H1 (cell line): ENCODE data around the gene TIGD1. TPM values are rescaled to one million over a fixed set of nuclear protein-coding genes. Genes with fewer than 3 reads are reported as not detected.

Experiments
- CTCF ChIA-PET: fragments of 300-600 bp; sonication (Branson Sonifier 250); formaldehyde crosslinking; loops from one replicate; lab custom pipeline; 2021; ENCODE audit not compliant: partially characterized antibody; lab: Charles Lee
- POLR2A ChIA-PET: fragments of 300-600 bp; sonication (Branson Sonifier 250); formaldehyde crosslinking; loops from one replicate; lab custom pipeline; 2021; ENCODE audit warnings: inconsistent platforms; ENCODE audit not compliant: partially characterized antibody; lab: Charles Lee
- DNase-seq, 2 experiments: peaks; one replicate each; pipeline versions ENCODE4 v3.0.0 to v3.0.0-alpha.2; 2010 to 2022; ENCODE audit warnings: low spot score in 2 of 2, low read depth in 1 of 2, mixed read lengths in 1 of 2
- FAIRE-seq: peaks from 2 replicates; lab custom pipeline; 2011; peaks lifted over from hg19 to GRCh38; lab: Jason Lieb, UNC
- H2AFZ ChIP-seq: 2 replicates; pipeline ENCODE4 v1.8.1; 2012; ENCODE audit warnings: low read length, inconsistent platforms
- H2AK5ac ChIP-seq: 2 replicates; pipeline ENCODE4 v1.6.1; 2013; ENCODE audit warnings: low read depth, low read length
- H2BK120ac ChIP-seq: replicated peaks from 2 replicates; pipeline ENCODE3; 2013; ENCODE audit warnings: low read depth, low read length, inconsistent platforms
- H2BK12ac ChIP-seq: 2 replicates; pipeline ENCODE4 v1.6.1; 2013; ENCODE audit warnings: low read depth, low read length
- H2BK15ac ChIP-seq: 2 replicates; pipeline ENCODE4 v1.6.1; 2013; ENCODE audit warnings: low read length
- H2BK20ac ChIP-seq: 2 replicates; pipeline ENCODE4 v1.6.1; 2013; ENCODE audit warnings: low read length
- H2BK5ac ChIP-seq: 2 replicates; pipeline ENCODE4 v1.6.1; 2013; ENCODE audit warnings: low read depth, low read length
- H3K14ac ChIP-seq: 2 replicates; pipeline ENCODE4 v1.6.1; 2013; ENCODE audit warnings: inconsistent platforms; ENCODE audit not compliant: insufficient read length
- H3K18ac ChIP-seq: 2 replicates; pipeline ENCODE4 v1.6.1; 2013; ENCODE audit warnings: low read length; ENCODE audit errors: extremely low read depth
- H3K23ac ChIP-seq: 2 replicates; pipeline ENCODE4 v1.6.1; 2013; ENCODE audit warnings: inconsistent platforms; ENCODE audit not compliant: insufficient read length
- H3K23me2 ChIP-seq: 2 replicates; pipeline ENCODE4 v1.6.1; 2013; ENCODE audit warnings: low read depth, low read length
- H3K27ac ChIP-seq: 2 replicates; pipeline ENCODE4 v1.6.1; 2011; ENCODE audit warnings: low read depth, low read length, inconsistent platforms
- H3K27me3 ChIP-seq, 4 experiments: replicated peaks in 1 of 4; 1 replicate in 1 of 4; 2 replicates in 3 of 4; pipeline versions ENCODE4 v1.6.1 to v1.8.1; 2011 to 2013; ENCODE audit warnings: low read length in 3 of 4, mild to moderate bottlenecking in 3 of 4, inconsistent platforms in 2 of 4, mixed read lengths in 2 of 4, moderate library complexity in 1 of 4; ENCODE audit not compliant: control insufficient read depth in 3 of 4, insufficient read depth in 3 of 4; ENCODE audit errors: extremely low read depth in 1 of 4
- H3K36me3 ChIP-seq, 4 experiments: 2 replicates each; pipeline versions ENCODE4 v1.6.1 to v1.8.1; 2011 to 2013; ENCODE audit warnings: mild to moderate bottlenecking in 4 of 4, low read length in 3 of 4, moderate library complexity in 2 of 4, control low read depth in 1 of 4, inconsistent platforms in 1 of 4; ENCODE audit not compliant: insufficient read depth in 4 of 4, control insufficient read depth in 2 of 4
- H3K4ac ChIP-seq: replicated peaks from 2 replicates; pipeline ENCODE3; 2013; ENCODE audit warnings: low read length, low read depth, mixed read lengths, inconsistent platforms; ENCODE audit not compliant: insufficient read length
- H3K4me1 ChIP-seq, 4 experiments: replicated peaks in 1 of 4; 1 replicate in 1 of 4; 2 replicates in 3 of 4; pipeline versions ENCODE4 v1.6.1 to v1.8.1; 2011 to 2013; ENCODE audit warnings: low read length in 3 of 4, inconsistent platforms in 2 of 4, mixed read lengths in 1 of 4; ENCODE audit not compliant: insufficient read depth in 4 of 4, control insufficient read depth in 3 of 4
- H3K4me2 ChIP-seq, 2 experiments: 2 replicates each; pipeline versions ENCODE4 v1.6.1 to v1.8.1; 2011 to 2013; ENCODE audit warnings: low read depth in 2 of 2, low read length in 2 of 2, control low read depth in 1 of 2, inconsistent platforms in 1 of 2, mild to moderate bottlenecking in 1 of 2; ENCODE audit not compliant: insufficient read depth in 1 of 2
- H3K4me3 ChIP-seq, 4 experiments: fragments of 200-600, 300-600 bp in 1 of 4; sonication (generic), shearing (Covaris generic), sonication (Bioruptor Twin) in 1 of 4; 2 replicates each; pipeline versions ENCODE4 v1.5.1 to v1.8.1; 2011 to 2016; ENCODE audit warnings: low read length in 4 of 4, low read depth in 3 of 4, control low read depth in 2 of 4, inconsistent platforms in 2 of 4, mild to moderate bottlenecking in 2 of 4, mixed read lengths in 1 of 4, moderate library complexity in 1 of 4; ENCODE audit not compliant: insufficient read depth in 2 of 4; ENCODE audit errors: extremely low read depth in 1 of 4
- H3K56ac ChIP-seq: replicated peaks from 2 replicates; pipeline ENCODE3; 2013; ENCODE audit warnings: low read depth, mild to moderate bottlenecking, mixed read lengths, low read length, inconsistent platforms; ENCODE audit not compliant: insufficient read length
- H3K79me1 ChIP-seq: 2 replicates; pipeline ENCODE4 v1.6.1; 2013; ENCODE audit warnings: low read depth, low read length, control low read depth
- H3K79me2 ChIP-seq, 2 experiments: 2 replicates each; pipeline versions ENCODE4 v1.6.1 to v1.8.1; 2012 to 2013; ENCODE audit warnings: low read length in 2 of 2, mild to moderate bottlenecking in 2 of 2, inconsistent platforms in 1 of 2; ENCODE audit not compliant: insufficient read depth in 2 of 2, control insufficient read depth in 1 of 2
- H3K9ac ChIP-seq, 4 experiments: replicated peaks in 1 of 4; 1 replicate in 1 of 4; 2 replicates in 3 of 4; pipeline versions ENCODE4 v1.6.1 to v1.8.1; 2011 to 2013; ENCODE audit warnings: low read depth in 3 of 4, low read length in 3 of 4, control low read depth in 2 of 4, mild to moderate bottlenecking in 2 of 4, moderate library complexity in 2 of 4, inconsistent platforms in 1 of 4; ENCODE audit errors: extremely low read depth in 1 of 4
- H3K9me3 ChIP-seq, 2 experiments: 2 replicates each; pipeline versions ENCODE4 v1.6.1 to v1.8.1; 2012 to 2013; ENCODE audit warnings: mild to moderate bottlenecking in 2 of 2, moderate library complexity in 2 of 2, control low read depth in 1 of 2, inconsistent platforms in 1 of 2, low read depth in 1 of 2, low read length in 1 of 2, mixed read lengths in 1 of 2; ENCODE audit not compliant: insufficient read depth in 2 of 2
- H4K20me1 ChIP-seq, 2 experiments: replicated peaks in 1 of 2; 2 replicates each; pipeline versions ENCODE3 to v1.8.1; 2011 to 2013; ENCODE audit warnings: inconsistent platforms in 2 of 2, low read length in 2 of 2, mild to moderate bottlenecking in 1 of 2; ENCODE audit not compliant: insufficient read depth in 2 of 2, control insufficient read depth in 1 of 2
- H4K5ac ChIP-seq: 2 replicates; pipeline ENCODE4 v1.6.1; 2013; ENCODE audit warnings: low read length, low read depth, mixed read lengths, inconsistent platforms; ENCODE audit not compliant: insufficient read length
- H4K8ac ChIP-seq: 2 replicates; pipeline ENCODE4 v1.8.0; 2013; ENCODE audit warnings: mild to moderate bottlenecking, moderate library complexity, low read length, inconsistent platforms; ENCODE audit not compliant: insufficient read depth; ENCODE audit errors: extremely low read depth
- H4K91ac ChIP-seq: replicated peaks from 2 replicates; pipeline ENCODE3; 2013; ENCODE audit warnings: low read length, mixed read lengths, inconsistent platforms; ENCODE audit not compliant: insufficient read length
- CHD1 ChIP-seq: IDR thresholded peaks from 2 replicates; pipeline ENCODE4 v1.6.1; 2012; ENCODE audit warnings: low read depth, low read length, improper control_type of control experiment
- RBBP5 ChIP-seq: IDR thresholded peaks from 2 replicates; pipeline ENCODE4 v1.7.1; 2012; ENCODE audit warnings: low read depth, mild to moderate bottlenecking, inconsistent platforms, low read length, moderate library complexity, borderline replicate concordance
- SIN3A ChIP-seq, 2 experiments: IDR thresholded peaks in 1 of 2; conservative IDR thresholded peaks in 1 of 2; 2 replicates each; pipeline ENCODE4 v1.6.1; 2011 to 2012; ENCODE audit warnings: low read length in 2 of 2, improper control_type of control experiment in 1 of 2, low read depth in 1 of 2, mild to moderate bottlenecking in 1 of 2
- SIX5 ChIP-seq: IDR thresholded peaks from 2 replicates; pipeline ENCODE4 v1.6.1; 2011; ENCODE audit warnings: mild to moderate bottlenecking, low read depth, low read length
- SP1 ChIP-seq: IDR thresholded peaks from 2 replicates; pipeline ENCODE4 v1.6.1; 2011; ENCODE audit warnings: low read depth, low read length
- WGBS, 2 experiments: shearing (Covaris generic) in 1 of 2; methylation state at CpG; one replicate each; pipeline versions ENCODE4 v1.1.6 to v1.1.7; 2013 to 2015; ENCODE audit warnings: low lambda C conversion rate in 2 of 2, mixed read lengths in 2 of 2, inconsistent platforms in 1 of 2, low coverage in 1 of 2, missing lambda C conversion rate in 1 of 2; ENCODE audit not compliant: insufficient replicate concordance in 2 of 2, insufficient coverage in 1 of 2, insufficient read length in 1 of 2; ENCODE audit errors: extremely low coverage in 1 of 2, missing lambda C conversion rate in 1 of 2; 5-methylcytosine and 5-hydroxymethylcytosine counted together
- polyA plus RNA-seq, 7 experiments: library from polyadenylated mRNA; depleted of rRNA in 3 of 7; stranded (reverse) in 5 of 7; unstranded in 2 of 7; fragments of >200 nt in 5 of 7; fragments of 200-250 nt in 2 of 7; gene quantifications; 1 replicate in 5 of 7; 2 replicates in 1 of 7; 4 replicates in 1 of 7; pipeline versions ENCODE4 v1.2.1 to v1.2.3, GENCODE V29; 2011 to 2013; ENCODE audit warnings: missing spikeins in 2 of 7, mixed read lengths in 2 of 7
- total RNA-seq: library from RNA; stranded (reverse); fragmentation: NEBNext Ultra II Directional; extraction: Animal tissue kit (Norgen Biotek cat#: 25700); gene quantifications from 2 replicates; pipeline ENCODE4 v1.2.1, GENCODE V29; 2021
- TF ChIP-seq, protein P1 (sequence below): IDR thresholded peaks from 2 replicates; pipeline ENCODE4 v1.6.1; 2011; ENCODE audit warnings: low read length, improper control_type of control experiment

Gene TIGD1
- total and polyA plus RNA-seq, 2 of the 8 experiments (the other 6 are each of a cell fraction or from before 2014, with no cell fraction given): 4.7 to 8.3 TPM

DNA sequence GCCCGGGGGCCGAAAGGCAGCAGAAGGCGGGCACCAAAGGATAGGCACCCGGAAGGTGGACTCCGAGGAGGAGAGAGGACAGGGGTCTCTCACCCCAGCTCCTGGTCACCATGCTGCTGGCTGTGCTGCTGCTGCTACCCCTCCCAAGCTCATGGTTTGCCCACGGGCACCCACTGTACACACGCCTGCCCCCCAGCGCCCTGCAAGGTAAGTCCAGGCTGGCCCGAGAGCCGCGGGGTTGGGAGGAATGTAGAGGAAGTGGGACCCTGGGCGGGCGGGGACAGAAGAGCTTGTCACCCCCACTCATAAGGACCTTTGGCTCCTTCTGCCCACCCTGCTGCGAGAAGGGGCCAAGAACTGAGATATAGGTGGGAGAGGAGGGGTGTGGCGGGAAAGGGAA, 29.9 kb downstream of the TIGD1 start:
- H4K91ac ChIP-seq: no peak overlapping the region
- no peak overlapping the region for H3K27ac ChIP-seq
- TF ChIP-seq SIX5 (no peak), CHD1 (no peak), RBBP5 (no peak), SIN3A (conservative IDR thresholded peaks at IDR 0.05 in 1 of 2, IDR thresholded peaks at IDR 0.05 in 1 of 2; ENCODE audit: low read depth in 1 of 2, low read length in 2 of 2) (no peak), SP1 (peak; percentile 31; the same call in 1 of the 2 replicates)
- TF ChIP-seq, protein P1, sequence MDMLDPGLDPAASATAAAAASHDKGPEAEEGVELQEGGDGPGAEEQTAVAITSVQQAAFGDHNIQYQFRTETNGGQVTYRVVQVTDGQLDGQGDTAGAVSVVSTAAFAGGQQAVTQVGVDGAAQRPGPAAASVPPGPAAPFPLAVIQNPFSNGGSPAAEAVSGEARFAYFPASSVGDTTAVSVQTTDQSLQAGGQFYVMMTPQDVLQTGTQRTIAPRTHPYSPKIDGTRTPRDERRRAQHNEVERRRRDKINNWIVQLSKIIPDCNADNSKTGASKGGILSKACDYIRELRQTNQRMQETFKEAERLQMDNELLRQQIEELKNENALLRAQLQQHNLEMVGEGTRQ: no peak
- H3K4me2 ChIP-seq: no peak overlapping the region
- no peak overlapping the region for H4K8ac ChIP-seq
- no peaks in the 10 kb centered on the region for H3K79me2 ChIP-seq
- no peak overlapping the region for H2BK5ac ChIP-seq
- DNase-seq (no peak), FAIRE-seq (no peak)
- no peak overlapping the region for H3K4ac ChIP-seq
- POLR2A ChIA-PET: interaction anchor here (0.5 to 1.7 kb wide), 4 partner anchors 12 to 129 kb away, joined by 3 to 5 read pairs (median 4); partner anchors contain the start of genes EIF4E2 and TIGD1
- H2AFZ ChIP-seq: no peak overlapping the region
- peaks cover 10% of the 10 kb centered on the region; the same call in 1 of the 2 replicates for H3K23me2 ChIP-seq
- no peak overlapping the region for H2BK12ac ChIP-seq
- no peaks in the 10 kb centered on the region for H3K9me3 ChIP-seq
- no peak overlapping the region for H2AK5ac ChIP-seq
- H3K9ac ChIP-seq: no peak overlapping the region
- H3K18ac ChIP-seq: no peak overlapping the region
- WGBS, 2 experiments: 84% methylated on average over 13 of the region's 15 CpGs; no CpG with 5 or more reads in 1 of the 2 experiments
- H3K23ac ChIP-seq: no peak overlapping the region
- H4K20me1 ChIP-seq: peaks cover 3 to 4% of the 10 kb centered on the region in 2 experiments
- H3K56ac ChIP-seq: no peak overlapping the region
- no peak overlapping the region for H3K4me3 ChIP-seq
- no peaks in the 10 kb centered on the region for H3K36me3 ChIP-seq
- CTCF ChIA-PET: interaction anchor here (0.7 to 10.6 kb wide), 30 partner anchors 11 to 194 kb away, joined by 3 to 176 read pairs (median 6); partner anchors contain the start of gene CHRNG
- no peak overlapping the region for H3K14ac ChIP-seq
- no peak overlapping the region for H2BK120ac ChIP-seq
- H2BK20ac ChIP-seq: no peak overlapping the region
- H3K4me1 ChIP-seq: peaks cover 0 to 22% (median 7%) of the 10 kb centered on the region in 4 experiments; a peak in 5 of 7 replicates
- no peak overlapping the region for H2BK15ac ChIP-seq
- peaks cover 19 to 43% (median 37%) of the 10 kb centered on the region in 4 experiments for H3K27me3 ChIP-seq
- H3K79me1 ChIP-seq: no peaks in the 10 kb centered on the region
- no peak overlapping the region for H4K5ac ChIP-seq
